K562 (cell line): ENCODE results near the gene FGF21.

Source experiments
- BACH1 ChIP-seq: fragments of 200-800 bp; sonication (Bioruptor generic); IDR thresholded peaks from 2 replicates; pipeline ENCODE4 v1.6.1; 2016; ENCODE audit warnings: missing genetic modification characterization, missing compliant biosample characterization
- CEBPB ChIP-seq: fragments of 450-650 bp; IDR thresholded peaks from 2 replicates; pipeline ENCODE4 v1.6.1; 2016; ENCODE audit warnings: missing genetic modification characterization, missing compliant biosample characterization
- CREB1 ChIP-seq, 2 experiments: sonication (generic) in 1 of 2; formaldehyde crosslinking in 1 of 2; IDR thresholded peaks; 2 replicates each; pipeline versions ENCODE4 v1.6.1 to v1.8.0; 2012 to 2022; ENCODE audit warnings: inconsistent platforms in 1 of 2, mild to moderate bottlenecking in 1 of 2, missing genetic modification reagents in 1 of 2, moderate library complexity in 1 of 2
- EP300 ChIP-seq: IDR thresholded peaks from 2 replicates; pipeline ENCODE4 v1.6.1; 2012; ENCODE audit warnings: low read length, improper control_type of control experiment
- EZH2 ChIP-seq: IDR thresholded peaks from 2 replicates; pipeline ENCODE4 v1.6.1; 2012; ENCODE audit warnings: low read depth, mild to moderate bottlenecking, inconsistent platforms, low read length, borderline replicate concordance
- FOXM1 ChIP-seq, 2 experiments: fragments of 450-650 bp in 1 of 2; sonication (generic) in 1 of 2; formaldehyde crosslinking in 1 of 2; IDR thresholded peaks; 2 replicates each; pipeline versions ENCODE4 v1.6.1 to v1.9.0; 2017 to 2022; ENCODE audit warnings: low read depth in 2 of 2, mild to moderate bottlenecking in 2 of 2, missing genetic modification reagents in 1 of 2, moderate library complexity in 1 of 2
- NFIC ChIP-seq: fragments of 450-650 bp; IDR thresholded peaks from 2 replicates; pipeline ENCODE4 v1.6.1; 2017; ENCODE audit warnings: mild to moderate bottlenecking, inconsistent platforms
- NFRKB ChIP-seq: fragments of 450-650 bp; IDR thresholded peaks from 2 replicates; pipeline ENCODE4 v1.6.1; 2016; ENCODE audit warnings: low read depth
- POLR2A ChIP-seq: fragments of 450-650 bp; conservative IDR thresholded peaks from 2 replicates; pipeline ENCODE4 v1.6.1; 2016
- SMAD2 ChIP-seq: fragments of 150-350 bp; IDR thresholded peaks from 2 replicates; pipeline ENCODE4 v1.6.1; 2014; ENCODE audit warnings: low read depth, mild to moderate bottlenecking, low read length
- TF ChIP-seq, protein P1 (sequence below), 2 experiments: fragments of 450-650 bp; formaldehyde crosslinking in 1 of 2; IDR thresholded peaks; 2 replicates each; pipeline versions ENCODE4 v1.4.0 to v1.6.1; 2014 to 2020; ENCODE audit warnings: mild to moderate bottlenecking in 2 of 2, borderline replicate concordance in 1 of 2, low read depth in 1 of 2
- TF ChIP-seq, protein P2 (sequence below), 2 experiments: fragments of 450-650 bp in 1 of 2; sonication (generic) in 1 of 2; formaldehyde crosslinking; conservative IDR thresholded peaks; 2 replicates each; pipeline versions ENCODE4 v1.4.0 to v1.8.1; 2020 to 2022; ENCODE audit warnings: mild to moderate bottlenecking in 1 of 2, missing genetic modification reagents in 1 of 2
- TF ChIP-seq, protein P3 (sequence below): fragments of 450-650 bp; formaldehyde crosslinking; IDR thresholded peaks from 2 replicates; pipeline ENCODE4 v1.4.0; 2022; ENCODE audit warnings: missing genetic modification characterization
- TF ChIP-seq, protein P4 (sequence below), 3 experiments: IDR thresholded peaks in 2 of 3; conservative IDR thresholded peaks in 1 of 3; 2 replicates each; pipeline ENCODE4 v1.5.1; 2011 to 2012; ENCODE audit warnings: low read length in 3 of 3, mild to moderate bottlenecking in 3 of 3, control low read depth in 2 of 3, improper control_type of control experiment in 1 of 3, inconsistent platforms in 1 of 3, low read depth in 1 of 3, mixed read lengths in 1 of 3, moderate library complexity in 1 of 3; ENCODE audit not compliant: insufficient read depth in 2 of 3

DNA sequence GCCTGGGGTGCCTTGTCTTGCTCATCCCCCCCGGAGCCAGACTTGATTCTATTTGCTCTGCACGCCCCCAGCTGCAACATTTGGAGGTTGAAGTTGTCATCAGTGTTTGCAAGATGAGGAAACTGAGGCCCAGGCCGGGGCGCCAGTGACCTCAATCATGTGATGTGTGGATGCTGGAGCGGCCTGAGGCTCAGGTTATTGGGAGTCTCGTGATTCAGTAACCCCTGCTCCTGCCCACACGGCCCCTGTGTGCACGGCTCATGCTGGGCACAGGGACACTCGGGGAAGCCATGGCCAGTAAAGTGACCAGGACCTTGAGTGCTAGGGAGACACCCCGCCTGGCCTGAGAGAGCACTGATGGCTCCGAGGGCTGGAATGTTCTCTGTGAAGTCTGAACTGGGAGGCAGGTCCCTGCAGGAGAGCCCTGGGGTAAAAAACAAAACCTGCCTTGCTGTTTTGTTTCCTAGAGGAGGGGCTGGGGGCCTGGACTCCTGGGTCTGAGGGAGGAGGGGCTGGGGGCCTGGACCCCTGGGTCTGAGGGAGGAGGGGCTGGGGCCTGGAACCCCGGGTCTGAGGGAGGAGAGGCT, 1.9 kb downstream of the FGF21 start:
- TF ChIP-seq, protein P1, sequence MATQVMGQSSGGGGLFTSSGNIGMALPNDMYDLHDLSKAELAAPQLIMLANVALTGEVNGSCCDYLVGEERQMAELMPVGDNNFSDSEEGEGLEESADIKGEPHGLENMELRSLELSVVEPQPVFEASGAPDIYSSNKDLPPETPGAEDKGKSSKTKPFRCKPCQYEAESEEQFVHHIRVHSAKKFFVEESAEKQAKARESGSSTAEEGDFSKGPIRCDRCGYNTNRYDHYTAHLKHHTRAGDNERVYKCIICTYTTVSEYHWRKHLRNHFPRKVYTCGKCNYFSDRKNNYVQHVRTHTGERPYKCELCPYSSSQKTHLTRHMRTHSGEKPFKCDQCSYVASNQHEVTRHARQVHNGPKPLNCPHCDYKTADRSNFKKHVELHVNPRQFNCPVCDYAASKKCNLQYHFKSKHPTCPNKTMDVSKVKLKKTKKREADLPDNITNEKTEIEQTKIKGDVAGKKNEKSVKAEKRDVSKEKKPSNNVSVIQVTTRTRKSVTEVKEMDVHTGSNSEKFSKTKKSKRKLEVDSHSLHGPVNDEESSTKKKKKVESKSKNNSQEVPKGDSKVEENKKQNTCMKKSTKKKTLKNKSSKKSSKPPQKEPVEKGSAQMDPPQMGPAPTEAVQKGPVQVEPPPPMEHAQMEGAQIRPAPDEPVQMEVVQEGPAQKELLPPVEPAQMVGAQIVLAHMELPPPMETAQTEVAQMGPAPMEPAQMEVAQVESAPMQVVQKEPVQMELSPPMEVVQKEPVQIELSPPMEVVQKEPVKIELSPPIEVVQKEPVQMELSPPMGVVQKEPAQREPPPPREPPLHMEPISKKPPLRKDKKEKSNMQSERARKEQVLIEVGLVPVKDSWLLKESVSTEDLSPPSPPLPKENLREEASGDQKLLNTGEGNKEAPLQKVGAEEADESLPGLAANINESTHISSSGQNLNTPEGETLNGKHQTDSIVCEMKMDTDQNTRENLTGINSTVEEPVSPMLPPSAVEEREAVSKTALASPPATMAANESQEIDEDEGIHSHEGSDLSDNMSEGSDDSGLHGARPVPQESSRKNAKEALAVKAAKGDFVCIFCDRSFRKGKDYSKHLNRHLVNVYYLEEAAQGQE (IDR thresholded peaks at IDR 0.05; ENCODE audit: borderline replicate concordance), result no peak
- TF ChIP-seq, protein P1 (CRISPR knock-in tag; IDR thresholded peaks at IDR 0.05; ENCODE audit: low read depth), result no peak
- no peak for TF ChIP-seq CREB1 (IDR thresholded peaks at IDR 0.05)
- TF ChIP-seq CREB1 (CRISPR knock-in tag; IDR thresholded peaks at IDR 0.05), result no peak
- TF ChIP-seq EP300, result no peak
- TF ChIP-seq SMAD2, result no peak
- no peak for TF ChIP-seq NFIC
- no peak for TF ChIP-seq EZH2
- no peak for TF ChIP-seq CEBPB
- no peak for TF ChIP-seq BACH1 (tag)
- no peak for TF ChIP-seq NFRKB
- TF ChIP-seq, protein P2, sequence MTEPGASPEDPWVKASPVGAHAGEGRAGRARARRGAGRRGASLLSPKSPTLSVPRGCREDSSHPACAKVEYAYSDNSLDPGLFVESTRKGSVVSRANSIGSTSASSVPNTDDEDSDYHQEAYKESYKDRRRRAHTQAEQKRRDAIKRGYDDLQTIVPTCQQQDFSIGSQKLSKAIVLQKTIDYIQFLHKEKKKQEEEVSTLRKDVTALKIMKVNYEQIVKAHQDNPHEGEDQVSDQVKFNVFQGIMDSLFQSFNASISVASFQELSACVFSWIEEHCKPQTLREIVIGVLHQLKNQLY (CRISPR knock-in tag; conservative IDR thresholded peaks at IDR 0.05), result no peak
- TF ChIP-seq FOXM1 (IDR thresholded peaks at IDR 0.05; ENCODE audit: low read depth), result no peak
- TF ChIP-seq FOXM1 (CRISPR knock-in tag; IDR thresholded peaks at IDR 0.05; ENCODE audit: low read depth), result no peak
- TF ChIP-seq, protein P3, sequence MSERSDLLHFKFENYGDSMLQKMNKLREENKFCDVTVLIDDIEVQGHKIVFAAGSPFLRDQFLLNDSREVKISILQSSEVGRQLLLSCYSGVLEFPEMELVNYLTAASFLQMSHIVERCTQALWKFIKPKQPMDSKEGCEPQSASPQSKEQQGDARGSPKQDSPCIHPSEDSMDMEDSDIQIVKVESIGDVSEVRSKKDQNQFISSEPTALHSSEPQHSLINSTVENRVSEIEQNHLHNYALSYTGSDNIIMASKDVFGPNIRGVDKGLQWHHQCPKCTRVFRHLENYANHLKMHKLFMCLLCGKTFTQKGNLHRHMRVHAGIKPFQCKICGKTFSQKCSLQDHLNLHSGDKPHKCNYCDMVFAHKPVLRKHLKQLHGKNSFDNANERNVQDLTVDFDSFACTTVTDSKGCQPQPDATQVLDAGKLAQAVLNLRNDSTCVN, result no peak
- TF ChIP-seq, protein P4, sequence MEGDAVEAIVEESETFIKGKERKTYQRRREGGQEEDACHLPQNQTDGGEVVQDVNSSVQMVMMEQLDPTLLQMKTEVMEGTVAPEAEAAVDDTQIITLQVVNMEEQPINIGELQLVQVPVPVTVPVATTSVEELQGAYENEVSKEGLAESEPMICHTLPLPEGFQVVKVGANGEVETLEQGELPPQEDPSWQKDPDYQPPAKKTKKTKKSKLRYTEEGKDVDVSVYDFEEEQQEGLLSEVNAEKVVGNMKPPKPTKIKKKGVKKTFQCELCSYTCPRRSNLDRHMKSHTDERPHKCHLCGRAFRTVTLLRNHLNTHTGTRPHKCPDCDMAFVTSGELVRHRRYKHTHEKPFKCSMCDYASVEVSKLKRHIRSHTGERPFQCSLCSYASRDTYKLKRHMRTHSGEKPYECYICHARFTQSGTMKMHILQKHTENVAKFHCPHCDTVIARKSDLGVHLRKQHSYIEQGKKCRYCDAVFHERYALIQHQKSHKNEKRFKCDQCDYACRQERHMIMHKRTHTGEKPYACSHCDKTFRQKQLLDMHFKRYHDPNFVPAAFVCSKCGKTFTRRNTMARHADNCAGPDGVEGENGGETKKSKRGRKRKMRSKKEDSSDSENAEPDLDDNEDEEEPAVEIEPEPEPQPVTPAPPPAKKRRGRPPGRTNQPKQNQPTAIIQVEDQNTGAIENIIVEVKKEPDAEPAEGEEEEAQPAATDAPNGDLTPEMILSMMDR (IDR thresholded peaks at IDR 0.05 in 2 of 3, conservative IDR thresholded peaks at IDR 0.05 in 1 of 3; ENCODE audit: insufficient read depth in 2 of 3, low read depth in 1 of 3, low read length in 3 of 3), result no peak
- no peak for TF ChIP-seq POLR2A
